Fibroblast of skin of abdomen (primary cell): Measurements from ENCODE around the gene HCFC1.

Experiments used
- DNase-seq: peaks from one replicate; pipeline ENCODE4 v3.0.0-alpha.2; 2013

HCFC1 gene

GRCh38 chrX:153956044-153956907 is 15.3 kb downstream of the HCFC1 start:
- no peak for DNase-seq

- DNase-seq = no peak
Measured at GRCh38 chrX:153955228-153955732, 16.3 kb downstream of the HCFC1 start.

- no peak for DNase-seq
Measured at GRCh38 chrX:153954558-153955227, 16.9 kb downstream of the HCFC1 start.

- DNase-seq = no peak
Measured at GRCh38 chrX:153953892-153954557, 17.6 kb downstream of the HCFC1 start.

- DNase-seq = peak; percentile 68
Measured at GRCh38 chrX:153953342-153953830, 18.2 kb downstream of the HCFC1 start.

GRCh38 chrX:153952373-153953026 is 19.1 kb downstream of the HCFC1 start:
- DNase-seq = no peak

GRCh38 chrX:153951683-153952372 is 19.8 kb downstream of the HCFC1 start:
- no peak for DNase-seq

- DNase-seq = no peak
Measured at GRCh38 chrX:153950127-153950526, 21.5 kb downstream of the HCFC1 start.

- DNase-seq = no peak
Measured at GRCh38 chrX:153948847-153949805, 22.5 kb downstream of the HCFC1 start.

- DNase-seq = no peak
Measured at GRCh38 chrX:153948002-153948466, 23.6 kb downstream of the HCFC1 start.

GRCh38 chrX:153947009-153947769 is 24.4 kb downstream of the HCFC1 start:
- peak; percentile 74 for DNase-seq

GRCh38 chrX:153945956-153946943 is 25.4 kb downstream of the HCFC1 start:
- no peak for DNase-seq

GRCh38 chrX:153944800-153945150 is 26.8 kb downstream of the HCFC1 start:
- DNase-seq = no peak

- no peak for DNase-seq
Measured at GRCh38 chrX:153944140-153944799, 27.3 kb downstream of the HCFC1 start, which contains the start of gene RENBP. RENBP (minus strand) TSS chrX:153944643; CDS start chrX:153944610, 33 bp downstream.

- DNase-seq = no peak
Measured at GRCh38 chrX:153941336-153942252, 30.0 kb downstream of the HCFC1 start.

GRCh38 chrX:153939573-153939972 is 32.0 kb downstream of the HCFC1 start:
- no peak for DNase-seq
